Measurements from ENCODE around the gene LRRC59. TPM values are rescaled to one million over a fixed set of nuclear protein-coding genes. Genes with fewer than 3 reads are reported as not detected.

Gene LRRC59
- total and polyA plus RNA-seq, 2 of the 8 experiments (the other 6 are each of a cell fraction or from before 2014, with no cell fraction given), result 48.3 to 117 TPM

DNA sequence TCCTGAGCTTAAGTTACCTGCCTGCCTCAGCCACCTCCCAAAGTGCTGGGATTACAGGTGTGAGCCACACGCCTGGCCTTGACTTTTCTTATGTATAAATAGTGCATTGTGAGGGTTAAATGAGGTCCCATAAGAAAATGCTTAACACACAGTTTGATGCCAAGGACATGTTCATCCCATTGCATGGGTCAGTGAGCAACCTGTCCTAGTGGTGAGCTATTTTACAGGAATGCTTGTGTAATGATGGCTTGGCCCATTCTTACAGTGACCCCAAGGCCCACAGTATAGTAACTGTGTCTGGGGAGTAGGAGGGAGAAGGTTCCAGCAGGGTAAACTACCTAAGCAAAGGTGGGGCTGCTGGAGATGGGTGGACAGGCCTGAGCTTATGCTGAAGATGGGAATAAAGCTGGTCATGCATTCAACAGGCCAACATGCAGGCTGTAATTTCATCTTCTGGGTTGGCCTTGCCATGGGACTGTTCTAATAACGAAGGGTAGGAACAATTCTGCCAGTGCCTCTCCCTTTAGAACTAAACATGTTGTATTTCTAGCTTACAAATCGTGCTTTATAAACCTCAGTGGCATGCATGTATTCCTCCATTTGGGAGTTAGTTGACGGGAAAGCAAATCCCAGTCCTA, 34.9 kb upstream of the LRRC59 start (continued):
- no peak for TF ChIP-seq RBBP5 (IDR thresholded peaks at IDR 0.05; ENCODE audit: borderline replicate concordance, low read depth, low read length)
- no peak for TF ChIP-seq CEBPB (IDR thresholded peaks at IDR 0.05; ENCODE audit: low read depth, low read length)
- no peak for TF ChIP-seq NANOG (IDR thresholded peaks at IDR 0.05; ENCODE audit: insufficient read depth, low read depth, low read length, poor library complexity, severe bottlenecking)
- TF ChIP-seq, protein P1, sequence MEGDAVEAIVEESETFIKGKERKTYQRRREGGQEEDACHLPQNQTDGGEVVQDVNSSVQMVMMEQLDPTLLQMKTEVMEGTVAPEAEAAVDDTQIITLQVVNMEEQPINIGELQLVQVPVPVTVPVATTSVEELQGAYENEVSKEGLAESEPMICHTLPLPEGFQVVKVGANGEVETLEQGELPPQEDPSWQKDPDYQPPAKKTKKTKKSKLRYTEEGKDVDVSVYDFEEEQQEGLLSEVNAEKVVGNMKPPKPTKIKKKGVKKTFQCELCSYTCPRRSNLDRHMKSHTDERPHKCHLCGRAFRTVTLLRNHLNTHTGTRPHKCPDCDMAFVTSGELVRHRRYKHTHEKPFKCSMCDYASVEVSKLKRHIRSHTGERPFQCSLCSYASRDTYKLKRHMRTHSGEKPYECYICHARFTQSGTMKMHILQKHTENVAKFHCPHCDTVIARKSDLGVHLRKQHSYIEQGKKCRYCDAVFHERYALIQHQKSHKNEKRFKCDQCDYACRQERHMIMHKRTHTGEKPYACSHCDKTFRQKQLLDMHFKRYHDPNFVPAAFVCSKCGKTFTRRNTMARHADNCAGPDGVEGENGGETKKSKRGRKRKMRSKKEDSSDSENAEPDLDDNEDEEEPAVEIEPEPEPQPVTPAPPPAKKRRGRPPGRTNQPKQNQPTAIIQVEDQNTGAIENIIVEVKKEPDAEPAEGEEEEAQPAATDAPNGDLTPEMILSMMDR (IDR thresholded peaks at IDR 0.05; ENCODE audit: control extremely low read depth in 1 of 3, insufficient read depth in 1 of 3, low read depth in 1 of 3, low read length in 3 of 3), result no peak
- TF ChIP-seq TBP (IDR thresholded peaks at IDR 0.05; ENCODE audit: low read depth, low read length), result no peak
- TF ChIP-seq MAFK (IDR thresholded peaks at IDR 0.05; ENCODE audit: low read depth, low read length), result no peak
- TF ChIP-seq, protein P2, sequence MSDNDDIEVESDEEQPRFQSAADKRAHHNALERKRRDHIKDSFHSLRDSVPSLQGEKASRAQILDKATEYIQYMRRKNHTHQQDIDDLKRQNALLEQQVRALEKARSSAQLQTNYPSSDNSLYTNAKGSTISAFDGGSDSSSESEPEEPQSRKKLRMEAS (IDR thresholded peaks at IDR 0.05), result no peak
